HepG2 (cell line): ENCODE measurements around the gene ZMYND12. TPM values are rescaled to one million over a fixed set of nuclear protein-coding genes. Genes with fewer than 3 reads are reported as not detected.

ENCODE experiments used
- KMT2B ChIP-seq: IDR thresholded peaks from 2 replicates; pipeline ENCODE4 v1.6.1; 2016; ENCODE audit warnings: missing genetic modification reagents, missing compliant biosample characterization
- TARDBP ChIP-seq: sonication (generic); formaldehyde crosslinking; IDR thresholded peaks from 2 replicates; pipeline ENCODE4 v1.8.0; 2022; ENCODE audit warnings: mild to moderate bottlenecking, missing genetic modification reagents
- ZC3H13 ChIP-seq: sonication (generic); formaldehyde crosslinking; IDR thresholded peaks from 2 replicates; pipeline ENCODE4 v1.8.1; 2023; ENCODE audit warnings: mild to moderate bottlenecking, missing genetic modification reagents, moderate library complexity
- ZNF75D ChIP-seq: sonication (generic); formaldehyde crosslinking; IDR thresholded peaks from 2 replicates; pipeline ENCODE4 v1.8.1; 2023; ENCODE audit warnings: missing genetic modification reagents, mild to moderate bottlenecking, borderline replicate concordance
- ZNF83 ChIP-seq: sonication (generic); formaldehyde crosslinking; IDR thresholded peaks from 2 replicates; pipeline ENCODE4 v1.4.0; 2020; ENCODE audit warnings: missing genetic modification reagents, mild to moderate bottlenecking, borderline replicate concordance
- polyA plus RNA-seq, 8 experiments: library from polyadenylated mRNA; depleted of rRNA in 3 of 8; stranded (reverse) in 7 of 8; unstranded in 1 of 8; fragments of >200 nt; fragmentation: Illumina TruSeq in 4 of 8; extraction: Trizol in 4 of 8; gene quantifications; 2 replicates each; pipeline versions ENCODE4 v1.2.1 to v1.2.3, GENCODE V29; 2011 to 2016; ENCODE audit warnings: low read depth in 4 of 8, missing spikeins in 1 of 8, mixed read lengths in 1 of 8; ENCODE audit not compliant: insufficient read depth in 1 of 8
- total RNA-seq, 5 experiments: library from RNA; depleted of rRNA; stranded (reverse); fragments of >200 nt; fragmentation: Illumina TruSeq; extraction: Trizol; gene quantifications; 2 replicates each; pipeline ENCODE4 v1.2.3, GENCODE V29; 2016; ENCODE audit warnings: low read depth in 1 of 5
- TF ChIP-seq, protein P1 (sequence below): sonication (generic); formaldehyde crosslinking; conservative IDR thresholded peaks from 2 replicates; pipeline ENCODE4 v1.4.0; 2020; ENCODE audit warnings: mild to moderate bottlenecking, missing genetic modification reagents, moderate library complexity
- TF ChIP-seq, protein P2 (sequence below): sonication (generic); formaldehyde crosslinking; IDR thresholded peaks from 2 replicates; pipeline ENCODE4 v1.8.1; 2023; ENCODE audit warnings: mild to moderate bottlenecking, missing genetic modification reagents, borderline replicate concordance
- TF ChIP-seq, protein P3 (sequence below): sonication (generic); formaldehyde crosslinking; IDR thresholded peaks from 2 replicates; pipeline ENCODE4 v1.9.0; 2021; ENCODE audit warnings: missing genetic modification reagents, borderline replicate concordance
- TF ChIP-seq, protein P4 (sequence below): sonication (generic); formaldehyde crosslinking; IDR thresholded peaks from 2 replicates; pipeline ENCODE4 v1.9.0; 2022; ENCODE audit warnings: missing genetic modification reagents, mild to moderate bottlenecking, borderline replicate concordance
- TF ChIP-seq, protein P5 (sequence below): sonication (generic); formaldehyde crosslinking; IDR thresholded peaks from 2 replicates; pipeline ENCODE4 v1.4.0; 2020; ENCODE audit warnings: missing genetic modification reagents
- TF ChIP-seq, protein P6 (sequence below): sonication (generic); formaldehyde crosslinking; IDR thresholded peaks from 2 replicates; pipeline ENCODE4 v1.4.0; 2020; ENCODE audit warnings: missing genetic modification reagents, borderline replicate concordance
- TF ChIP-seq, protein P7 (sequence below): sonication (generic); formaldehyde crosslinking; IDR thresholded peaks from 2 replicates; pipeline ENCODE4 v1.5.0; 2020; ENCODE audit warnings: missing genetic modification reagents, mild to moderate bottlenecking, borderline replicate concordance

Gene ZMYND12
- total and polyA plus RNA-seq, 2 of the 13 experiments (the other 11 are each of a cell fraction or from before 2014, with no cell fraction given) = 0.13 to 0.71 TPM

DNA sequence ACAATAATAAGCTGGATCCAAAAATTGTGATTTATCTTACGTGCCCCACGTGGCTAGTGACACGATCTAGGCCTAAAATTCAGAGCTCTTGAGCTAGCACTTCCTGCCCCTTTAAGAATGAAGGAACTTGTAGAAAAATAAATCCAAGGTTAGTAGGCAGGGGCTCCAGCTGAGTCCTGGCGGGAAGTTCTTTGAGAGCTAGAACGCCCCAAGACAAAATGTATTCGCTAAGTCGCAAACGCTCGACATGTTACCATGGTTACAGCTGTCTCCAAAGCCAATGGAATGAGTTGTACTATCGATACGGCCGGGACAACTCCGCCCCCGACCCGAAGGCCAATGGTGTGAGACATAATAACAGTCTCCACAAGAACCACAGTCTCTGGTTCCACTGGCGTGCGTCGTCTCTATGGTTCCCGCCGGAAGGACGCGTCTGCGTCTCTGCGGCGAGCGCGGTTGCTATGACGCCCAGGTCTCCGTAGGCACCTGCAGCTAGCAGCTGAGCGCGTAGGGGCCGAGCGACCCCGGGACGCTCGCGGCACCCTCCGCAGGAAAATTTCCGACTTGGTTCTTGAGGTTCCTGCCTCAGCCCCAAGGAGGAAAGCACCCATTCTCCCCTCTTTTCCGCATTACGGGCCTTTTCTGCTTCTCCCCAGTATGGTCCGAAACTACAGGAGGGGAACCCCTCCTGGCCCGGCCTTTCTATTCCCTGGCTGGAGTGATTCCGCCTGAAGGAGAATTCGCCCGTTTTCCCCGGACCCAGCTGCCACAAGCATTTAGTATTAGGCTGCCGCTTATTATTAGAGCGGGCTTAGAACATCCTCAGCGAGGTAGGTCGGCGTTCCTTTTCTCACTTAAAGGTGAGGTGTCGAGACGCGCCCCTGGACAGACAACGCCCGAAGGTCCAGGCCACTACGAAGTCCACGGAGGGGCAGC lies 7.3 kb upstream of the ZMYND12 start, which contains the start of gene CCDC30 (continued):
- TF ChIP-seq, protein P1, sequence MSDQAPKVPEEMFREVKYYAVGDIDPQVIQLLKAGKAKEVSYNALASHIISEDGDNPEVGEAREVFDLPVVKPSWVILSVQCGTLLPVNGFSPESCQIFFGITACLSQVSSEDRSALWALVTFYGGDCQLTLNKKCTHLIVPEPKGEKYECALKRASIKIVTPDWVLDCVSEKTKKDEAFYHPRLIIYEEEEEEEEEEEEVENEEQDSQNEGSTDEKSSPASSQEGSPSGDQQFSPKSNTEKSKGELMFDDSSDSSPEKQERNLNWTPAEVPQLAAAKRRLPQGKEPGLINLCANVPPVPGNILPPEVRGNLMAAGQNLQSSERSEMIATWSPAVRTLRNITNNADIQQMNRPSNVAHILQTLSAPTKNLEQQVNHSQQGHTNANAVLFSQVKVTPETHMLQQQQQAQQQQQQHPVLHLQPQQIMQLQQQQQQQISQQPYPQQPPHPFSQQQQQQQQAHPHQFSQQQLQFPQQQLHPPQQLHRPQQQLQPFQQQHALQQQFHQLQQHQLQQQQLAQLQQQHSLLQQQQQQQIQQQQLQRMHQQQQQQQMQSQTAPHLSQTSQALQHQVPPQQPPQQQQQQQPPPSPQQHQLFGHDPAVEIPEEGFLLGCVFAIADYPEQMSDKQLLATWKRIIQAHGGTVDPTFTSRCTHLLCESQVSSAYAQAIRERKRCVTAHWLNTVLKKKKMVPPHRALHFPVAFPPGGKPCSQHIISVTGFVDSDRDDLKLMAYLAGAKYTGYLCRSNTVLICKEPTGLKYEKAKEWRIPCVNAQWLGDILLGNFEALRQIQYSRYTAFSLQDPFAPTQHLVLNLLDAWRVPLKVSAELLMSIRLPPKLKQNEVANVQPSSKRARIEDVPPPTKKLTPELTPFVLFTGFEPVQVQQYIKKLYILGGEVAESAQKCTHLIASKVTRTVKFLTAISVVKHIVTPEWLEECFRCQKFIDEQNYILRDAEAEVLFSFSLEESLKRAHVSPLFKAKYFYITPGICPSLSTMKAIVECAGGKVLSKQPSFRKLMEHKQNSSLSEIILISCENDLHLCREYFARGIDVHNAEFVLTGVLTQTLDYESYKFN (CRISPR knock-in tag) = no peak
- no peak for TF ChIP-seq ZNF83 (CRISPR knock-in tag)
- TF ChIP-seq, protein P2, sequence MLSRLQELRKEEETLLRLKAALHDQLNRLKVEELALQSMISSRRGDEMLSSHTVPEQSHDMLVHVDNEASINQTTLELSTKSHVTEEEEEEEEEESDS (CRISPR knock-in tag) = no peak
- TF ChIP-seq, protein P3, sequence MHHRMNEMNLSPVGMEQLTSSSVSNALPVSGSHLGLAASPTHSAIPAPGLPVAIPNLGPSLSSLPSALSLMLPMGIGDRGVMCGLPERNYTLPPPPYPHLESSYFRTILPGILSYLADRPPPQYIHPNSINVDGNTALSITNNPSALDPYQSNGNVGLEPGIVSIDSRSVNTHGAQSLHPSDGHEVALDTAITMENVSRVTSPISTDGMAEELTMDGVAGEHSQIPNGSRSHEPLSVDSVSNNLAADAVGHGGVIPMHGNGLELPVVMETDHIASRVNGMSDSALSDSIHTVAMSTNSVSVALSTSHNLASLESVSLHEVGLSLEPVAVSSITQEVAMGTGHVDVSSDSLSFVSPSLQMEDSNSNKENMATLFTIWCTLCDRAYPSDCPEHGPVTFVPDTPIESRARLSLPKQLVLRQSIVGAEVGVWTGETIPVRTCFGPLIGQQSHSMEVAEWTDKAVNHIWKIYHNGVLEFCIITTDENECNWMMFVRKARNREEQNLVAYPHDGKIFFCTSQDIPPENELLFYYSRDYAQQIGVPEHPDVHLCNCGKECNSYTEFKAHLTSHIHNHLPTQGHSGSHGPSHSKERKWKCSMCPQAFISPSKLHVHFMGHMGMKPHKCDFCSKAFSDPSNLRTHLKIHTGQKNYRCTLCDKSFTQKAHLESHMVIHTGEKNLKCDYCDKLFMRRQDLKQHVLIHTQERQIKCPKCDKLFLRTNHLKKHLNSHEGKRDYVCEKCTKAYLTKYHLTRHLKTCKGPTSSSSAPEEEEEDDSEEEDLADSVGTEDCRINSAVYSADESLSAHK (CRISPR knock-in tag) = no peak
- TF ChIP-seq, protein P4, sequence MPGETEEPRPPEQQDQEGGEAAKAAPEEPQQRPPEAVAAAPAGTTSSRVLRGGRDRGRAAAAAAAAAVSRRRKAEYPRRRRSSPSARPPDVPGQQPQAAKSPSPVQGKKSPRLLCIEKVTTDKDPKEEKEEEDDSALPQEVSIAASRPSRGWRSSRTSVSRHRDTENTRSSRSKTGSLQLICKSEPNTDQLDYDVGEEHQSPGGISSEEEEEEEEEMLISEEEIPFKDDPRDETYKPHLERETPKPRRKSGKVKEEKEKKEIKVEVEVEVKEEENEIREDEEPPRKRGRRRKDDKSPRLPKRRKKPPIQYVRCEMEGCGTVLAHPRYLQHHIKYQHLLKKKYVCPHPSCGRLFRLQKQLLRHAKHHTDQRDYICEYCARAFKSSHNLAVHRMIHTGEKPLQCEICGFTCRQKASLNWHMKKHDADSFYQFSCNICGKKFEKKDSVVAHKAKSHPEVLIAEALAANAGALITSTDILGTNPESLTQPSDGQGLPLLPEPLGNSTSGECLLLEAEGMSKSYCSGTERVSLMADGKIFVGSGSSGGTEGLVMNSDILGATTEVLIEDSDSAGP = peak; percentile 62; the same call in 1 of the 2 replicates
- TF ChIP-seq, protein P5, sequence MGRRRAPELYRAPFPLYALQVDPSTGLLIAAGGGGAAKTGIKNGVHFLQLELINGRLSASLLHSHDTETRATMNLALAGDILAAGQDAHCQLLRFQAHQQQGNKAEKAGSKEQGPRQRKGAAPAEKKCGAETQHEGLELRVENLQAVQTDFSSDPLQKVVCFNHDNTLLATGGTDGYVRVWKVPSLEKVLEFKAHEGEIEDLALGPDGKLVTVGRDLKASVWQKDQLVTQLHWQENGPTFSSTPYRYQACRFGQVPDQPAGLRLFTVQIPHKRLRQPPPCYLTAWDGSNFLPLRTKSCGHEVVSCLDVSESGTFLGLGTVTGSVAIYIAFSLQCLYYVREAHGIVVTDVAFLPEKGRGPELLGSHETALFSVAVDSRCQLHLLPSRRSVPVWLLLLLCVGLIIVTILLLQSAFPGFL (CRISPR knock-in tag) = no peak
- TF ChIP-seq KMT2B = peak; percentile 80; the same call in 1 of the 2 replicates
- TF ChIP-seq, protein P6, sequence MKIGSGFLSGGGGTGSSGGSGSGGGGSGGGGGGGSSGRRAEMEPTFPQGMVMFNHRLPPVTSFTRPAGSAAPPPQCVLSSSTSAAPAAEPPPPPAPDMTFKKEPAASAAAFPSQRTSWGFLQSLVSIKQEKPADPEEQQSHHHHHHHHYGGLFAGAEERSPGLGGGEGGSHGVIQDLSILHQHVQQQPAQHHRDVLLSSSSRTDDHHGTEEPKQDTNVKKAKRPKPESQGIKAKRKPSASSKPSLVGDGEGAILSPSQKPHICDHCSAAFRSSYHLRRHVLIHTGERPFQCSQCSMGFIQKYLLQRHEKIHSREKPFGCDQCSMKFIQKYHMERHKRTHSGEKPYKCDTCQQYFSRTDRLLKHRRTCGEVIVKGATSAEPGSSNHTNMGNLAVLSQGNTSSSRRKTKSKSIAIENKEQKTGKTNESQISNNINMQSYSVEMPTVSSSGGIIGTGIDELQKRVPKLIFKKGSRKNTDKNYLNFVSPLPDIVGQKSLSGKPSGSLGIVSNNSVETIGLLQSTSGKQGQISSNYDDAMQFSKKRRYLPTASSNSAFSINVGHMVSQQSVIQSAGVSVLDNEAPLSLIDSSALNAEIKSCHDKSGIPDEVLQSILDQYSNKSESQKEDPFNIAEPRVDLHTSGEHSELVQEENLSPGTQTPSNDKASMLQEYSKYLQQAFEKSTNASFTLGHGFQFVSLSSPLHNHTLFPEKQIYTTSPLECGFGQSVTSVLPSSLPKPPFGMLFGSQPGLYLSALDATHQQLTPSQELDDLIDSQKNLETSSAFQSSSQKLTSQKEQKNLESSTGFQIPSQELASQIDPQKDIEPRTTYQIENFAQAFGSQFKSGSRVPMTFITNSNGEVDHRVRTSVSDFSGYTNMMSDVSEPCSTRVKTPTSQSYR = no peak
- peak; percentile 77 for TF ChIP-seq TARDBP (CRISPR knock-in tag)
- TF ChIP-seq, protein P7, sequence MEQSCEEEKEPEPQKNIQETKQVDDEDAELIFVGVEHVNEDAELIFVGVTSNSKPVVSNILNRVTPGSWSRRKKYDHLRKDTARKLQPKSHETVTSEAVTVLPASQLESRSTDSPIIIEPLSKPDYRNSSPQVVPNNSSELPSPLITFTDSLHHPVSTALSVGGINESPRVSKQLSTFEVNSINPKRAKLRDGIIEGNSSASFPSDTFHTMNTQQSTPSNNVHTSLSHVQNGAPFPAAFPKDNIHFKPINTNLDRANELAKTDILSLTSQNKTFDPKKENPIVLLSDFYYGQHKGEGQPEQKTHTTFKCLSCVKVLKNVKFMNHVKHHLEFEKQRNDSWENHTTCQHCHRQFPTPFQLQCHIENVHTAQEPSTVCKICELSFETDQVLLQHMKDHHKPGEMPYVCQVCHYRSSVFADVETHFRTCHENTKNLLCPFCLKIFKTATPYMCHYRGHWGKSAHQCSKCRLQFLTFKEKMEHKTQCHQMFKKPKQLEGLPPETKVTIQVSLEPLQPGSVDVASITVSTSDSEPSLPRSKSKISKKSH = no peak
- TF ChIP-seq ZC3H13 (CRISPR knock-in tag) = no peak
- TF ChIP-seq ZNF75D (CRISPR knock-in tag) = no peak
